GM12865 (cell line): ENCODE results near the gene LIN52.

Experiments
- DNase-seq: peaks from one replicate; pipeline ENCODE4 v3.0.0; 2010; ENCODE audit warnings: low read depth
- H3K4me3 ChIP-seq: 2 replicates; pipeline ENCODE4 v1.5.1; 2011; ENCODE audit warnings: mild to moderate bottlenecking, low read depth, low read length, control low read depth
- TF ChIP-seq, protein P1 (sequence below): IDR thresholded peaks from 2 replicates; pipeline ENCODE4 v1.5.1; 2011; ENCODE audit warnings: low read length, control low read depth, low read depth, inconsistent platforms; ENCODE audit not compliant: insufficient read depth; ENCODE audit errors: missing control alignments

Gene LIN52

DNA sequence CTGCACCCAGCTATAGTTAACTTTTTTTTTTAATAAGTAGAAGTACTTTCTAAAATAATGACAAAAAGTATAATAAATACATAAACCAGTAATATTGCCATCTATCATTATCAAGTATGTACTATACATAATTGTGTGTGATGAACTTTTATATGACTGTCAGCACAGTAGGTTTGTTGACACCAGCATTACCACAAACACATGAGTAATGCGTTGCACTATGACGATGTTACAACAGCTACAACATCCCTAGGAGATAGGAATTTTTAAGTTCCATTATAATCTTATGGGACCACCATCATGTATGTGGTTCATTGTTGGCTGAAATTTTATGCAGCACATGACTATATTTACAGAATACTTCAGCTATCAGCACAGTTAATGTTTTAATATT, 91.6 kb downstream of the LIN52 start:
- TF ChIP-seq, protein P1, sequence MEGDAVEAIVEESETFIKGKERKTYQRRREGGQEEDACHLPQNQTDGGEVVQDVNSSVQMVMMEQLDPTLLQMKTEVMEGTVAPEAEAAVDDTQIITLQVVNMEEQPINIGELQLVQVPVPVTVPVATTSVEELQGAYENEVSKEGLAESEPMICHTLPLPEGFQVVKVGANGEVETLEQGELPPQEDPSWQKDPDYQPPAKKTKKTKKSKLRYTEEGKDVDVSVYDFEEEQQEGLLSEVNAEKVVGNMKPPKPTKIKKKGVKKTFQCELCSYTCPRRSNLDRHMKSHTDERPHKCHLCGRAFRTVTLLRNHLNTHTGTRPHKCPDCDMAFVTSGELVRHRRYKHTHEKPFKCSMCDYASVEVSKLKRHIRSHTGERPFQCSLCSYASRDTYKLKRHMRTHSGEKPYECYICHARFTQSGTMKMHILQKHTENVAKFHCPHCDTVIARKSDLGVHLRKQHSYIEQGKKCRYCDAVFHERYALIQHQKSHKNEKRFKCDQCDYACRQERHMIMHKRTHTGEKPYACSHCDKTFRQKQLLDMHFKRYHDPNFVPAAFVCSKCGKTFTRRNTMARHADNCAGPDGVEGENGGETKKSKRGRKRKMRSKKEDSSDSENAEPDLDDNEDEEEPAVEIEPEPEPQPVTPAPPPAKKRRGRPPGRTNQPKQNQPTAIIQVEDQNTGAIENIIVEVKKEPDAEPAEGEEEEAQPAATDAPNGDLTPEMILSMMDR, result no peak
- H3K4me3 ChIP-seq, result no peak overlapping the region
- DNase-seq, result no peak

DNA sequence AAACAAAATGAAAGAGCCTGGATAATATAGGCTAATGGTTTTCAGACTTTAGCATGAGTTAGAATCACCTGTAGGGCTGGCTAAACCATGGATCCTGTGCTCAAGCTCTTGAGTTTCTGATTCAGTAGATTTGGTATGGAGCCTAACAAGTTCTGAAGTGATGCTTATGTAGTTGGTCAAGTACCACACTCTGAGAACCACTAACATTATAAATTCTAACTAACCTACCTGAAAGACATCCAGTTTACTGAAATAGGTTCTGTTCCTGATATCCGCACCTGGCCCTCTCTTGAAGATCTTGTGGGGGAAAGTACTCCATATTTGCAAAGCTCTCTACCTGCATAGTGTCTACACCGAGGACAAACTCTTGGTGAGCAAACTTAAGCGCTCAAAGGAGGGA, 95.1 kb downstream of the LIN52 start:
- TF ChIP-seq, protein P1, result no peak
- no peak for DNase-seq
- no peak overlapping the region for H3K4me3 ChIP-seq

DNA sequence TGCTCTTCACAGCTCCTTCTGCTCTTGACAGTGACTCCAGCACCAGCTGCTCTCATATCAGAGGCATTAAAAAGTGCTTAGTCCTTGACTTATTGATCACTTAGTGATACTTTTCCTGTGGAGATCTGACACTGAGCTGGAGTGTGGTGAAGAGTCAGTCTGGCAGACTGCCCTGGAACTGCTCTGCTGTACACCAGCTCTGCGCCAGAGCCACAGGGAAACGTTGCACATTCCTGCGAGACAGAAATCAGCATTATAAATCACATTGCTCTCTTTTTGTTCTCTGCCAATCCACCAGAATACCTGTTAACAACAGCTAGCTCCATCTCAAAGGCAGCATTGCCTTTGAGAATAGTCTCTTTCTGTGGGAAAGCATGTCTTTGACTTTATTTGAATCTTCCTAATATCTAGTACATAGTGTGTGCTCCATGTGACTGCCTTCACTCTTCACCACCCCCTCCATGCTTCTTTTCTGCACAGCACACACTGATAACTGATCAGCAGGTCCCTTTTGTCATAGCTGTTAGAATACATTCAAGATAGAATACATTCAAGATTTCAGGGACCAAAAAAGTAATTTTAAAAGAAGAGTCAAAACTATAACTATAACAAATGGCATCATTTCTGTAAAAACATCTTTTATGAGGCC, 106.3 kb downstream of the LIN52 start:
- no peak for DNase-seq

GRCh38 chr14:74194506-74195274, 109.9 kb downstream of the LIN52 start:
- no peak overlapping the region for H3K4me3 ChIP-seq
- TF ChIP-seq, protein P1, result no peak
- DNase-seq, result no peak

More for the DNA sequence above, 106.3 kb downstream of the LIN52 start:
- TF ChIP-seq, protein P1, result no peak
- no peak overlapping the region for H3K4me3 ChIP-seq

DNA sequence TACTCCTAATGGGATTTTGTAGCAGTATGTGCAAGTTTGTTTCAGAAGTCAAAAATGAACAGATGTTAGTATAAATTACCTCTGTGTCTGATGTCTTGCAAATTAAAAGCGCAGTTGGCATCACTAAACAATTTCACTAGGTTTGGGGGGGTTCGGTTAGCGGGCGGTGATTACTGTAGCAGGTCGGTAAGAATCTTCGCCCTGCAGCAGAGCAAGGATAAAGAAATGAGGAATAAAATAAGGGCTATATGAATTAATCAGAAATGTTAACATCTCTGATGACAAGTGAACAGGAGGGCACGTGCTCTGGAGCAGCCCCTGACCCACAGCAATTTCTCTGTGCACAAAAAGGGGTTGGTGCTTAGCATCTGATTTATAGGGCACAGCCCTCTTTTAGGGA, 110.9 kb downstream of the LIN52 start:
- TF ChIP-seq, protein P1, result no peak
- no peak for DNase-seq
- no peak overlapping the region for H3K4me3 ChIP-seq

DNA sequence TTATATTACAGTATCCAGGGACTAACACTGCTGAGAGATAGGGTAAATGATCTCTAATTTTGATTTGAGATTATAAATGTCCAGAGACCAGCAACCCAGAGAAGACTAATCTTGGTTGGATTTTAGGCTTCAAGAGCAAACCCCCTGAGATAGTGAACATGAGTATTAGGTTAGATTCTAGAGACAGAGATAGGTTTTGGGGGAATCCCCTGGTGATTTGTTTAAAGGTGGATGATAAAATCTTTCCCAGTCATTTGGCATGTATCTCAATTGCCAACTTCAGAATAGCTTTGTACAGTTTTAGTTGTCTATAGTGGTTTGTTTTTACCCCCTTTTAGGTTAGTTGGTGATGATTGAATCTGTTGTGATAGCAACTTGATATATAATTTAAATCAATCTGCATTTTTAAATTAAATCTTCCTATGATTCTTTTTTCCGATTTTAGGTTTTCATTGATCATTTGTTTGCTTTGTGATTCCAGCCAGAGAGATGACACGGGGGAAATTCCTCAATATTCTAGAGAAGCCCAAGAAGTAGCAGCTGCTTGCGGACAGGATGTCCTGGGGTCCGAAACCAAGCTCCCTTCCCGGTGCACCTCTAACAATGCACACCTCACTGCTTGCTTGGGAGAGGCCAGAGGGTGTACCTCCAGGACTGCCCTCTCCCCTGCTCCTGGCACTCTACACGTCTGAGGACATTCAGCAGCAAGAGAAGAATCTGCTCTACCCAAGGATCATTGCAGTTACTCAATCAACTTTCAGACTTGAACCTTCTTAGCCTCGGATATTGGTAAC, 113.9 kb downstream of the LIN52 start:
- TF ChIP-seq, protein P1, result no peak
- DNase-seq, result no peak
- no peak overlapping the region for H3K4me3 ChIP-seq
